Measurements from ENCODE around the gene ZNF423.

DNA sequence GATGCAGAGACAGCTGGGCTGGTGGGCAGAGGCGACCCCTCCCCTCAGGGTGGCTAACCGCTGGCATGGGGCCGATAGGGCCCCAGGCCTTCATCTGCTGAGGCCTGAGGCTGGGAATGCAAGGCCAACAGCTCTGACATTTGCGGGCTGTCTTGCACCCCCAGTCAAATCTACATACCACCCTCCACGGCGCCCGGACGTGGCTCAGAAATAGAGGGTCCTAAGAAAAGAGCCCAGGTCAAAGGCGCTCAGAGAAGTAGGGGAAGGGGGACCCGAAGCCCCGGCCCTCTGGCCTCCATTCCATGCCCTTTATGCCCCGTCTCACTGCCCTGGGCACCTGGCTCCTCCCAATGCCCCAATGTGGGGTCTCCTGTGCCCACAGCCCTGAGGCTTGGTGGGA, 340.1 kb downstream of the ZNF423 start:
- TF ChIP-seq, protein P1, sequence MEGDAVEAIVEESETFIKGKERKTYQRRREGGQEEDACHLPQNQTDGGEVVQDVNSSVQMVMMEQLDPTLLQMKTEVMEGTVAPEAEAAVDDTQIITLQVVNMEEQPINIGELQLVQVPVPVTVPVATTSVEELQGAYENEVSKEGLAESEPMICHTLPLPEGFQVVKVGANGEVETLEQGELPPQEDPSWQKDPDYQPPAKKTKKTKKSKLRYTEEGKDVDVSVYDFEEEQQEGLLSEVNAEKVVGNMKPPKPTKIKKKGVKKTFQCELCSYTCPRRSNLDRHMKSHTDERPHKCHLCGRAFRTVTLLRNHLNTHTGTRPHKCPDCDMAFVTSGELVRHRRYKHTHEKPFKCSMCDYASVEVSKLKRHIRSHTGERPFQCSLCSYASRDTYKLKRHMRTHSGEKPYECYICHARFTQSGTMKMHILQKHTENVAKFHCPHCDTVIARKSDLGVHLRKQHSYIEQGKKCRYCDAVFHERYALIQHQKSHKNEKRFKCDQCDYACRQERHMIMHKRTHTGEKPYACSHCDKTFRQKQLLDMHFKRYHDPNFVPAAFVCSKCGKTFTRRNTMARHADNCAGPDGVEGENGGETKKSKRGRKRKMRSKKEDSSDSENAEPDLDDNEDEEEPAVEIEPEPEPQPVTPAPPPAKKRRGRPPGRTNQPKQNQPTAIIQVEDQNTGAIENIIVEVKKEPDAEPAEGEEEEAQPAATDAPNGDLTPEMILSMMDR (IDR thresholded peaks at IDR 0.05; ENCODE audit: poor library complexity, severe bottlenecking), result no peak
- TF ChIP-seq MXI1 (conservative IDR thresholded peaks at IDR 0.05; ENCODE audit: poor library complexity, severe bottlenecking) (no peak), POLR2AphosphoS5 (IDR thresholded peaks at IDR 0.05) (no peak), EZH2 (IDR thresholded peaks at IDR 0.05; ENCODE audit: borderline replicate concordance, insufficient read depth, low read length, poor library complexity, severe bottlenecking) (no peak), REST (IDR thresholded peaks at IDR 0.05; ENCODE audit: borderline replicate concordance) (no peak), EP300 (conservative IDR thresholded peaks at IDR 0.05; ENCODE audit: poor library complexity, severe bottlenecking) (no peak), RAD21 (conservative IDR thresholded peaks at IDR 0.05) (no peak), SMC3 (conservative IDR thresholded peaks at IDR 0.05; ENCODE audit: poor library complexity) (no peak), TAF1 (IDR thresholded peaks at IDR 0.05; ENCODE audit: low read depth) (no peak)
